HG03442 (cell line): Measurements from ENCODE around the gene BEST1.

ENCODE experiments used
- ATAC-seq: cut with Tn5 transposase; IDR thresholded peaks from one replicate; pipeline ENCODE4 v1.9.1; 2021; ENCODE audit warnings: mild to moderate bottlenecking, moderate library complexity; ENCODE audit not compliant: unreplicated experiment

BEST1 gene

DNA sequence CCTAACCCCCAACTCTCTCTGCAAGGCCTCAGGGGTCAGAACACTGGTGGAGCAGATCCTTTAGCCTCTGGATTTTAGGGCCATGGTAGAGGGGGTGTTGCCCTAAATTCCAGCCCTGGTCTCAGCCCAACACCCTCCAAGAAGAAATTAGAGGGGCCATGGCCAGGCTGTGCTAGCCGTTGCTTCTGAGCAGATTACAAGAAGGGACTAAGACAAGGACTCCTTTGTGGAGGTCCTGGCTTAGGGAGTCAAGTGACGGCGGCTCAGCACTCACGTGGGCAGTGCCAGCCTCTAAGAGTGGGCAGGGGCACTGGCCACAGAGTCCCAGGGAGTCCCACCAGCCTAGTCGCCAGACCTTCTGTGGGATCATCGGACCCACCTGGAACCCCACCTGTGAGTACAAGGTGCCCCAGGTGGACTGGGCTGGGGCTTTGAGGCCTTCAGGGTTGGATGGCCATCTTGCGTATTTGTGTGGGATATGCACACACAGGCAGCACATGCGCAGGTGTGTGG lies at the start of gene BEST1:
TSS of gene BEST1 (plus strand) at position 317 of the 513 bp plus-strand sequence. CDS start 1,456 bp downstream, outside the sequence.
- ATAC-seq = no peak

DNA sequence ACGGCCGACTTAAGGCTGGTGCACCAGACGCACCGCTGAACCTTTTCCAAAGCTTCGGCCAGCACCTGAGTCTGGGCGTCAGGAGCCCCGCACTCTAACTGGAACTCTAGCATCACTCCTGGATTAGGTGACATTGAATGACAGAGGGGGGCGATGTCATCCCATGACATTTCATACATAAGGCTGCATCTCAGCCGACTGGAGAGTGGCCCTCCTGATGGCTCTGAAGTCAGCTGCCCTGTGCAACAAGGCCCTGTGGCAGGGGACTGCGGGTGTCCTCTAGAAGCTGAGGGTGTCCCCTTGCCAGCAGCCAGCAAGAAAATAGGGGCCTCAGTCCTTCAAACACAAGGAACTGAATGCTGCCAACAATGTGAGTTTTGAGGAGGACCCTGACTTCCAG lies 48.8 kb upstream of the BEST1 start:
- no peak for ATAC-seq

GRCh38 chr11:61902313-61902712 lies 47.8 kb upstream of the BEST1 start:
- no peak for ATAC-seq

DNA sequence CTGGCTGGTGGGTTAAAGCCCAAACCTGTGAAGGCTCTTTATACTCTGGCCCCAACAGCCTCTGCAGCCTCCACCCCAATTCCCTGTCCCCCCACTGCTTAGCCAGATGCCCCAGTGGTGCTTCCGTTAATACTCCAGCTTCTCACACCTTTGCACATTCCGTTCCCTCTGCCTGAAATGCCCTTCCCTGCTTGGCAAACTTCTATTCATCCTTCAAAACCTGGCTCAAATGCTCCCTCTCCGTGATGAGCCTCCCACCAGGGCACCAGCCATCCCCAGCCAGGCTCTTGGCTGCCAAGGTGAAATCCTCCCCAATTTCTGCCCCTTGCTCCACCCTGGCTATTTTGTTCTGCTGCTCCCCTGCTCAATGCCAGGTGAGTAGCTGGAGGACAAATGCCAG lies 46.3 kb upstream of the BEST1 start:
- ATAC-seq = no peak

DNA sequence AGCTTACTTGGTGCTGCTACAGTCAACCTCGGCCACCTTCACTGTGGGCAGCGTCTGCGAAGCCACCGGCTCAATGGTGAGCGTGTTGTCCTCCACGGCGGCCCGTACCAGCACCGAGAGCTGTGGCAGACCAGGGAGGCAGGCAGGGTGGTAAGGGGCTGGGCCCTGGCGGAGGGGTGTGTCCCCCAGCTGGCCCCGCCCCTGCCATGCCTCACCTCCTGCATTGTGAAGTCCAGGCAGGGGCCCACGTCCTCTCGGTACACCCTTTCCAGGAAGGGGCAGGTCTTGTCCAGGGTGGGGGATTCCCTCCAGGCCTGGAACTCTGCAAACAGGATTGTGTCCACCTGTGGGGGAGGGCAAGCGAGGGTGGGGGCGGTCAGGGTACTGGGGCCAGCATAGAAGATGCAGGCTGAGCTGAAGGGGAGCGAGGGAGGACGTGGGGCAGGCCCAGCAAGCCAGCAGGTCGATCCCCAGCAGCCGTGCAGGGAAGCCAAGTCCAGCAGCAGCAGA lies 45.6 kb upstream of the BEST1 start:
- ATAC-seq = no peak

GRCh38 chr11:61905067-61905696 lies 45.0 kb upstream of the BEST1 start:
- no peak for ATAC-seq

DNA sequence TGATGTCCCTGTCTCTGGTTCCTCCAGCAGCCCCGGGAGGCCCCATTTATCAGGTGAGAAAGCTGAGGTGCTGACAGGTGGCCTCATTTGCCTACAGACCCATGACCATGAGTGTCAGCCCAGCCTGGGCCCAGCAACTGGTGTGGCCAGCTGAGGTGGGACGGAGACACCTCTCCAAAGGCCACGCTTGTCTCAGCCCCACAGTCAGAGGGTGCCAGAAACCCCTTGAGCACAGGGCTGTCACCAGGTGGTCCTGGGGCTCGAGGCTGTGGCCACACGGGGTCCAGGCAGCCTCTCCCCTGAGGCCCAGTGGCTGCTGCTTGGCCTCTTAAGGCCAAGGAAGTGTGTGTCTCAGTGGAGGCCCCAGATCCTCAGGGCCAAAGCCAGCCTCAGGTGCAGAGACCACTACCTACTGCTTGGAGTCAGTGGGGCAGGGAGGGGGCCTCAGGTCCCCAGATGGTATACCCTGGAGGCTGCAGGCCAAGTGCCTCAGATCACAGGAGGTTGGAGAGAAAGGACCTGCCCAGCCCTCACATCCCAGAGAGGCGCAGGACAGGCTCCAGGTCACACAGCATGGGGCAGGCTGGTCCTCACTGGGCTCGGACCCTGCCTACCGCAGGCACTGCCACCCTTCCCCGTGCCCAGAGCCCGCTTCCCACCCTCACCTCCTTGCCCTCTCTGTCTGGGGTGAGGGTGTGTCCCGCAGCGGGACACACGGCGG lies 44.2 kb upstream of the BEST1 start:
- ATAC-seq = no peak

DNA sequence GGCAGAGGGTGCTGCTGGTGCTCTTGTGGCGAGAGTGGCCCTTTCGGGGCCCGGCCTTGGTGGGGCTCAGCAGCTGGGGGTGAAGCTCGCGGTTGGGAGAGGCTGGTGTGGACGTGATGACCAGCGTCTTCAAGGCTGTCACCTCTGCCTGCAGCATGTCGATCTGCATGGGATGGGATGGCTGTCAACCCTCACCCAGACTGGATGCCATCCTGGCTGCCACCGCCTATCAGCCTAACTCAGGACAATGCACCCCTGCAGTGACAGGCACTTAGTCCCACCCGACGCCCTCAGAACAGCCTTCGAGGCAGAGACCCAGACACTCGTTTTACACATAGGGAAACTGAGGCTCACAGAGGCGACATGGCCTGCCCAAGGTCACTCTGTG lies 43.6 kb upstream of the BEST1 start:
- ATAC-seq = no peak

GRCh38 chr11:61907282-61907681 lies 42.9 kb upstream of the BEST1 start:
- no peak for ATAC-seq

- ATAC-seq = no peak
Observed at GRCh38 chr11:61907871-61908729, 42.1 kb upstream of the BEST1 start.

DNA sequence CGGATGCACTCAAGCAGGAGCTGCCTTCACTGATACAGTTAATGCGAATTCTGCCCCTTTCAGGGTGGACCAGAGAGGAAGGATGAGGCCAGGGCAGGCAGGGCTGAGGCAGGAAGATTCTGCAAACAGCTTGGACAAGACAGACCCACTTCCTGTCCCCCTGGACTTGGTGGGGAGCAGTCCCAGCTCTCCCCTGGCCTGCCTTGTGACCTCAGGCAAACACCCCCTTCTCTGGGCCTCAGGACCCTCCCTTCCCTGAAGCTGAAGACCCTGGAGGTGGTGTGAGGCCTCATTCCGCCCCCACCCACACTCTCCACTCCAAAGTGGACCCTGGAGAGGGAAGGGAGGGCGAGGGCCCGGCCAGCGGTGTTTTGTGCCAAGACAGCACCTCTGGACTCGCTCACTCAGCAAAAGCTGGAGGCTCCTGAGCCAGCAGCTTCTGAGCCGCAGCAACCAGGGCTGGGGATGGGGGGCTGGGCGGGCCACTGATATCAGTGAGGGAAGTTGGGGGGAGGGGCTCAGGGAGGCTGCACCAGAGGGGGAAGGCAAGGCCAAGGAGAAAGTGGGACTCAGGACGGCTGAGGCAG lies 41.3 kb upstream of the BEST1 start:
- ATAC-seq = no peak

DNA sequence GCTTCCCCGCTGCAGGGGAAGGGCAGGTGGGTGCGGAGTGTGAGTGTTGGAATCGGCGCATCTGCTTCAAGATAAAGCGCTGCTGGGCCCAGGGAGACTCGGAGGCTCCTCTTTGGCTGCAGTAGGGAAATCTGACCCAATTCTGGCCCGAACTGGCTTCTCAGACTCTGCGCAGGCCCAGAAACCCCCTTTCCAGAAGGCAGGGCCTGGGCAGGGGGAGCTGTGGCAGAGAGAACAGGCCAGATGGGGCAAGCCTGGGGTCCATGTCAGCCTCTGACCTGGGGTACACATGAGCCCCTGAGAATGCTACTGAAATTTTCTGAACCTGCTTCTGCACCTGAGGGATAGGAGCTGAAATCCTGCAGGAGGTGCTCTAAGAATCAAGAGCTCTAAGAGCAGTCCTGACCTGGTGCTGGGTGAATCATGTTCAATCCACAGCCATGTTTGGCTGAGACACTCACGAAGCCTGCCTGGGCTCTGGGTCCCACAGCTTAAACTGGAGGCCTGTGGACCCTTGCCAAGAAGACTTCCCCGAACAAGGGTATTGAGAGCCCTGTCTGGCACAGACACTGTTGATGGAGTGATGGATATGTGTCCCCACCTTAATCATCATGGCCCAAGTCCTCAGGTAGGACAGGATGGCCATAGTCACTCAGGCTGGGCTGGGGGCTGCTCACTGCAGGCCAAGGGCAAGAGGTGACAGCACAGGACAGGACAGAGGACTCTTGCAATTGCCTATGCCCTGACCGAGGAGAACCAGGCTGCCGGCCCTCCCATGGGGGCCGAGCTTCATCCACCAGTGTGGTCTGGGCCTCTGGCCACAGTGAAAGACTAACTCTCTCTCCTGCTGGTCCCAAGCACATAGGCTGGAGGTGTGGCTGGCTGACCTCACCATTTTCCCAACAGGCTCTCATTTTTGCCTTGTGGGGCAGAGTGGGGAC lies 39.7 kb upstream of the BEST1 start:
- ATAC-seq = no peak

GRCh38 chr11:61911128-61911700 lies 38.9 kb upstream of the BEST1 start:
- no peak for ATAC-seq

DNA sequence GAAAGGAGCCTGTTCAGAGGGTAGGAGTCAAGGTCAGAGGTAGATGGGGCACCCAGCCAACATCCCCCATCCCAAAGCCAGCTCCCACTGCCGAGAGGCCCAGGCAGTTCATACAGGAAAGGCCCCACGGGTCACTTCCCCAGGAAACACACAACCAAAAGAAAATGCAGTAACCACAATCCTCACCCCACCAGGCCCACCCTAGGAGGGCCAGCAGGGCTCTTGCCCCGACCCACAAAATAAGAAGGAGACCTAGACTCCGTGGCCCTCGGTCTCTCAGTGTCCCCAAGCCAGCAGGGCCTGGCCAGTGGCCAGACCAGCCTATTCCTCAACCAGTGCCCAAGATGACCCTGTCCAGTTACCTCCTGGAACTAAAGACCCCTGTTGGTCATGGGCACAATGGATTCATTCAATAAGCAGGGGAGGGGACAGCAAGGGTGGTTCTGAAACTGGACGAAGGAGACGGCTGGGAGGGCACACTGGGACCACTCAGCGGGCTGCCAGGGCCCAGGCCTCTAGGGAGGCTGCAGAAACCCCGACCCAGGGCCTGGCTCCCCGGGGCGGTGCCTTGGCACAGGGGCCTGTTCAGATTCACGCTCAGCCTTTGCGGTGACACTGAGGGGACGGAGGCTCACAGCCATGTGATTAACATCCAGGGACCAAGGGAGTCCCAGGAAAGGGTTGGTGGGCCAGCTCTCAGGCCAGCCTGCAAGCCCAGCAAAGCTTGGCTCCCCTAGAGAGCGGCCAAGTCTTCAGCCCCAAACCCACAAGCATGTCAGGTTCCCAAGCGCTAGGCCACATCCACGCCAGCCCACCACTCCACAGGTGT lies 38.2 kb upstream of the BEST1 start:
- no peak for ATAC-seq

GRCh38 chr11:61912530-61912898 lies 37.6 kb upstream of the BEST1 start:
- ATAC-seq = no peak

DNA sequence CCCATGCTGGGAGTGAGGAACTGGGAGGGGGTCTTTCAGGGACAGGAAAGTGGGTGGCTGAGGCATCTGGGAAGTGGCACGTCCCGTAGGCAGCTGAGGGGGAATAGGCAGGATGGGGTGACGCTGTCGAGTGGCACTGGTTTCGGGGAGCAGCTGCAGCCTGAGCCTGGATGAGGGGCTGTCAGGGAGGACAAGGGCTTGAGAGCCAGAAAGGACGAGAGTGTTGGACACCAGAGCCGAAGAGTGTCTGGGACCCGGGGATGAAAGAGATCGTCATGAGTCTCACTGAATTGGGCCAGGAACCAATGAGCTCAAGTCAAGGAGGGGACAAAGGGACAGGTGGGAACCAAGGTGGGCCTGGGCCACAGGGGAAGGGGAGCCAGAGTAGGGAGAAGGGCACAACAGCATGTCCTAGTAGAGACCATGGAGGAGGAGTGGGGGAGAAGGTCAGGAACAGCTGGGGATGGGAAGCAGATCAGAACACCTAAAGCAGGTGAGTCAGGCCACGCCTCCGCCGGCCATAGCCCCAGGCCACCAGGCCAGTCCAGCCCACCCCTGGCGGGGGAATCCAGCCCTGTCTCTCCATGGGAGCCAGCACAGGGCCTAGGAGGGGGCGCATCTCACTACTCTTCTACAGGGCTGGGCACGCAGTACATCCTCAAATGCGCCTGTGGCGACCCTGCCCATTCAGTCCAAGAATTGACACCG lies 37.0 kb upstream of the BEST1 start:
- ATAC-seq = no peak

GRCh38 chr11:61913699-61914395 lies 36.3 kb upstream of the BEST1 start:
- ATAC-seq = no peak
